Ramos (cell line): ENCODE data around the gene SPATA24.

Source experiments
- in situ Hi-C: fragments of 300-500 bp; cut with MboI; formaldehyde crosslinking; loops from one replicate; pipeline ENCODE4 v1.14.3; 2022; ENCODE audit warnings: low sequenced_read_pairs; ENCODE audit not compliant: unreplicated experiment

Gene SPATA24

DNA sequence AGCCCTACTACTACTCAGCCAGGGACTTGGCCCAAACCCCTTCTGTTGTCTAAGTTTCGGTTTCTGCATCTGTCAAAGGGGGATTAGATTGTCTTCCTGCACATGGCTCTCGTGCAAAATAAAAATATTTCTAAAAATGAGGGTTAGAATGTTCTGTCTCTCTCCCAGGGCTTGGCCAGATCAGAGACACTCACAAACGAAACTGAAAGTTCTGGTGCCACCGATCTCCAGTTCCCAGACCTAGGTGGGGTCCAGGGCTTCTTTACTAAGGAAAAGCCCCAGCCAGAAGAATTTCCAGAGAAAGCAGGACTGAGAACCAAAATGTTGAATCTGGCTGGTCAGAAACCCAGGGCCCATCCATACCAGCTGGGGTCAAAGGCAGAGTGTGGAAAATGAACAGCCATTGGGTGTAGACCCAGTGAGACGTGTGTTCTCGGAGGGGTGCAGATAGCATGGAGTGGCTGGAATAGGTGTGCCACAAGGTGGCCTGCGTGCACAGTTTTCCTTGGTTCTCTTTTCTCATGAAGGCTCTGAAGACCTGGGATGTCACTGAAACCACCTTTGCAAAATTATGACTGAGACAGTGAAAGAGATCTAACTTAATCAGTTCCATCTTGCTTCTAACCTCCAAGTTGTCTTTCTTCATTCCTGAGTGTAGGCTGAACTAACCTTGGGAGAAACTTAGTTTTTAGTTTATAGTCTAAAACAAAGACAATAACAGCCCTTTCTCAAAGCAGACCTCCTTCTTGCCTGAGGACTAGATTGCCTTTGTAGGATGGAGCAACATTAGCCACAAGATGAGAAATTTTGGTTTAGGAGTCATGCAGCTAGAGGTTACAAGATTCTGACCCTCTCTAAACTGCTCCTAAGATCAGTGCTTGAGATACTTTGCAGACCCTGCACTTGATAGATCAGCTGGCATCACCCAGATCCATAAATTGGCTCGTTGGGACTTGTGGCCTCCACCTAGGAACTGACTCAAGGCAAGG lies 18.5 kb downstream of the SPATA24 start:
- in situ Hi-C loops, result no loop called here

DNA sequence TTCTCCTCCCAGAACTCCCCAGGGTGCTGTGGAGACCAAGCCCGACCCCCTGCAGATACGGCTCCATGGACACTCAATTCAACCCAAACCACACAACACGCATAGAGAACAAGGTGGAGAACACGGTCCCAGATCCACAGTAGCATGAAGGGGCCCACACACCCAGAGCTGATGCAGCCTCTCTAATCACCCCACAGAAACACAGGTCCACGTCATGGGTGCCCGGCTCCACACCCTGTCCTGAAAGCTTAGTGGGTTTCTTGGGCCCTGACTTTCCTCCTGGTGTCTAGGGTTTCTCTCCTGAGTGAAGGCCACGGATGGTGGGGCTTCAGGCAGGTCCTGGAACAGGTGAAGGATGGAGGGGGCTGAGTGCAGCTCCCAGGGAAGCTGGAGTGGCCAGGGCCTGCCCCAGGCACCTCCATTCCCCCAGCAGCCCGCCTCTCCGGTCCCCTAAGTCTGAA lies 19.3 kb downstream of the SPATA24 start:
- in situ Hi-C loops, result no loop called here

DNA sequence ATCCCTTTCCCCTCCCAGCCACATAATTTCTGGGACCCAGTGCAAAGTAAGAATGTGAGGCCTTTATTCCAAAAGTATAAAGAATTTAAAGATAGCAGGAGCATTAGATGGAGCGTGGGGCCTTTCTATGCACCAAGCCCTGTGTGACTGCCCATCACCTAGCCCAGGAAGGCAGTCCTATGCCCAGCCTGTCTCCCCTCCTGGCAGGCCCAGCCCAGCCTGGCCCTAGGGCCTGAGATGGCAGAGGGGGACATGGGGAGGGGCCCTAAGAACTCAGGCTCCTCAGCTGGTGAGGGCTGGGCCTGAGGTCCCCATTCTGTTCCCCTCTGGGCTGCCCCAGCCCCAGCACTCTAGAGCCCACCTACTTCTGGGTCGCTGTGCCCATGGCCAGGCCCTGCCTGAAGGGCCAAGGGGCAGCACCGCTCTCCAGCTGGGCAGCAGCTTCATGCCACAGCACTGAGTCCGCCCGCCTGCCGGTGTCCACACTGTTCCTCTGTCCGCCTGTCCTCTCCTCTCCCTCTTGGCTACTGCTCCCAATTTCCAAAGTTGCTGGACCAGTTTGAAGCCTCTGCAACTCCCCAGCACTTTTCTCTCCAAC lies 19.8 kb downstream of the SPATA24 start:
- in situ Hi-C loops, result no loop called here

DNA sequence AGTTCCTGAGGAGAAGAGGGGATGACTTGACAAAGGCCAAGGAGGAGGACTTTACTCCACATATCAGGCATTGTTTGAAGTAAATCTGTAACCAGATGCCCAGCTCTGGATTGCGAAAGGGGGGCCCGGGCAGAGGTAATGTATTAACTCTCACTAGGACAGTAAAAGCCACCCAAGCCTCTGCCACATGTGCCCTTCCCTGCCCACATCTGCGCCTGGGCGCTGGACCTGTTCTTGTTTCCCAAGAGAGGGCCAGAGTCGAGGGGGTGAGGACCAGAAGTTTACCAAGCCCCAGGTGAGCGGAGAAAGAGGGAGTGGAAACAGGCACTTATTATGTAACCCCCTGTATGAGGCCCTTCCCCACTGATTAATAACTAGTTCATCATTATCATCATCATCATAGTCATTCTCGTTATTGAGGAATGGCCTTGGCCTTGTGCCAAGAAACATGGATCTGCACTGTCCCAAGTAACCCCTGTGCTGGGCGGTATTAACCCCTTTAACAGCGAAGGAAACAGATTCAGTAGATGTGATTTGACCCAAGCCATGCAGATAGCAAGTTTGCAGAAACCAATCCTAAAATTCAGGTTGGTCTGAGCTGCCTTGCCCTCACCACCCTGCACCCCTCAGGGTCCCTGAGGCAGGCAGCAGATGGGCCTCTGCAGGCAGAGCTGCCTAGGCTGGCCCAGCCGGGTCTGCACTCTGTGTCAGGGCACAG lies 20.5 kb downstream of the SPATA24 start, which contains the start of gene SLC23A1:
Gene SLC23A1 (minus strand): TSS at position 23 of the 718 bp plus-strand sequence. CDS start 44 bp downstream, outside the sequence.
- in situ Hi-C loops, result no loop called here

DNA sequence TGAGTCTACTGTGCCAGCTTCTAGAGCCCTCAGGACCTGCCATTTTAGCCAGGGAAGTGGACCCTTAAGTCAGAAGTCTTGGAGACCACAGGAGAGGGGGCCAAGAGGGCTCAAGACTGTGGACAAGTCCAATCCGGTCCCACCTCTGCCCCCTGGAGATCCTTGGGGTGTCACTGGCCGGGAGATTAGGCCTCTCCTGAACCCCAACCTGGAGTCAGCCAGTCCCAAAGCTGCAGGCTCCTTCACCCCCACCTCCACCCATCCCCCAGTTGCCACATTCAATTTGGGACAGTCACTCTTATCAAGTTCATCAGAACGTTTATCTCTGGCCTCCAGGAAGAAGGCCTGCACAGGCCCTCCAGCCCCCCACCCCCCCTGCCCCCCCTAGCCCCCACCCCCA lies 21.1 kb downstream of the SPATA24 start:
- in situ Hi-C loops, result no loop called here

DNA sequence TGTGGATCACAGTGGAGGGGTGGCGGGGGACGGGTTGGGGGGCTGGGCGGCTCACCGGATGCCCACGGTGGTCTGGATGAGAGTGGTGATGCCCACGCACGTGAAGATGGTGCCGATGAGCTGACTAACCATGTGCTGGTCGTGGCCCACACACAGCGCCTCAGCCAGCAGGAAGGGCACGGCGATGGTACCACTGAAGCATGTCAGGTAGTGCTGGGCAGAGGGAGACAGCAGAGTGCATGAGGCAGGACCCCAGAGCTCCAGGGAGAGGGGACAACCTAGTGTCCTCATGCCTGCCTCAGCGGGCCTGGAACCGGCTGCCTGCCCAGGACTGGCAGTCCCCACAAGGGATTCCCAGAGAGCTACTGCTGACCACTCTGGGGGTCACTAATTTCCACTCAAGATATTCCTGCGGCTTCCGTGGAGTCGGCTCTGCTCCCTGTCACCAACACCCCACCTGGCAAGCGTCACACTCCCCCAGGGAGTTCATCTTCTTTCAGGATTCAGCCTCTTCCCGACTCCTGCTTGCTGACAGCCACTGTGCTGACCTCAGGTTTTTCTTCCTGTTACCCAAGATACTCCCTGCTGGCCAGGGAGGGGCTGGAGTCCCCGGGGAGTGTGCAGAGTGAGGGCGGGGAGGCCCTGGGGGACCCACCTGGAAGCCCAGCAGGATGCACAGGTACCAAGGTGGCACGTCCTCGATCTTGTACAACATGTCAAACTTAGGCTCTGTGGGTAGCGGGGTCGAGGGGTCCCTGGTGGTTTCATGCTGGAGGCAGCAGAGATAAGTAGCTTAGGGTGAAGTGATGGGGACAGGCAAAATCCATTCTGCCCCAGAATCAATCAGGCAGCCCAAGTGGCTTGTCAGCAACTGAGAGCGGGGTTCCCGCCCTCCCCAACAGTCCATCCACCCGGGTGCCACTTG lies 21.8 kb downstream of the SPATA24 start:
- in situ Hi-C loops, result no loop called here

DNA sequence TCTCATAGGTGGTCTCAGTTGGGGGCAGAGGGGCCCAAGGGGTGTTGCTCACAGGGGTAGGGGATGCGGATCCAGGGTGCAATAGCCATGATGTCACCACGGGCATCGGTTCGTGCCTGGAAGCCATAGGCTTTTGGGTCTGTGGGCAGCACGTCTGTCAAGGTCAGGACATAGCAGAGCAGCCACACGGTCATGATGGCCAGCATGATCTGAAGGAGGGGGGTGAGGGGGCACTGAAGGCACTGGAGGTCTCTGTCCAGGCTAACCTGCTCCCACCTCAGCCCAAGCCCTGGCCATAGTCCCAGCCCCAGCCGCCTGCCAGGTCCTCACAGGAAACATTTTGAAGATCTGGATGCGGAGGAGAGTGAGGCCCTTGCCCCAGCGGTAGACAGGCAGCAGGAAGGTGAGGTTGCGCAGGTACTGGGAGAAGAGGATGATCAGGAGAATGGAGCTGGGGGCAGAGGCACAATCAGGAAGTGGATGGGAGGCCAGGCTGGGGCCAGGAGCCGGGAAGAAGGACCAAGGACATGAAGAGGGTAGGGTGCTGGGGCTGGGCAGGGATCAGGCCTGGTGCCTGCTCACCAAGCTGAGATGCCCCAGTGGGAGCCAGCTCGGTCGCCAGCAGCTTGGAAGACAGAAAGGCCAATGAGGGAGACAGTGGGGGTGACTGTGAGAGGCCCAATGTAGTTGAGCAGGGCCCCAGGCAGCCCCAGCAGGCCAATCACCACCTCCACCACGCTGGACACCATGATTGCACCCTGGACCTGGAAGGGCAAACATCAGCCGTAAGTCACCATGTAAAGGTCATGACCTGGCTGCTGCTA lies 24.1 kb downstream of the SPATA24 start:
- in situ Hi-C loops, result no loop called here

DNA sequence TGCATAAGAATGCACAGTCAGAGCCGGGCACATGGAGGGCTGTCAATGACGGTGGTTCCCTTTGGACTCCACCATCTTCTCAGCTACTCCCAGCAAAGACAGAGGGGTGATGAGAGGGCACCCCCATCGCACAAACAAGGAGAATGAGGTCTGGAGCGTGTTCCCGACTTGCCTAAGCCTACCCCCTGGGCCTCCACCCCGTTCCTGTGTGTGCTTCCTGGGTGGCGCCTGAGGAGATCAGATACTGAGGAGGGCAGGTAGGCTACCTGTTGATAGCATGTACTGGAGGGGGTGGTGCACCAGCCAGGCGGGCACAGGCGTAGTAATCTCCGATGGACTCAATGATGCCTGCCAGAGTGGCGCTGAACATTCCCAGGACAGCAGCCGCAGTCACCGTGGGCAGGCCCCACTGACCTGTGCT lies 24.9 kb downstream of the SPATA24 start:
- in situ Hi-C loops, result no loop called here

DNA sequence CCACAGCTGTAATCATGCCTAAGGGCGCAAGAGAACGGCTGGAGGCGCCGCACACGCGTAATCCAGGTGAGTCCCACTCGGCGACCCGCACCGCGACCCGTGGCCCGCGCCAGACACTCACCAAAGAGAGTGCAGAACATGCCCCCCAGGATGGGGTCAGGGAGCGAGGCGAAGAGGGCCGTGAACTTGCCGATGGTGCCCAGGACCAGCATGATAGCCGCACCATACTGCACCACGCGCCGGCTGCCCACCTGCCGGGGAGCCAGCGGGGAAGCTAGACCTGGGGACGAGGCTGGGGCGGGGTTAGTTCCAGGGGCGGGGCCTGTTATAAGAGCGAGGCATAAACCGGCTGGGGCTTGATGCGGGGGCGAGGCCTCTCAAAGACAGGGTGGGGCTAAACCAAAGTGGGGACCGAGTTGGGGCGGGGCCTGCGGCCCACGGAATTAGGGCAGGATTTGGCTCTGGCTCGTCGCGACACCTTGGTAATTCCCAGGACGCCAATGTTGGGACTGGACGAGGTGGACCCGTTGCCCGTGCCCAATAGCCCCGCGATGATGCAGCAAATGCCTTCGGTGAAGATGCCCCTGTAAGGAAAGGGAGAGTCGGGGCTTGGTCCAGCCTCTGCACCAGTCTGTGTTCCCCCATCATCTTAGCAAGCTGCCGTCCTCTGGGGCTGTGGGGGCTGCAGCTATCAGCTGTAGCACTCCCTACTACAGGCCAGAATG lies 25.6 kb downstream of the SPATA24 start:
- in situ Hi-C loops, result no loop called here

DNA sequence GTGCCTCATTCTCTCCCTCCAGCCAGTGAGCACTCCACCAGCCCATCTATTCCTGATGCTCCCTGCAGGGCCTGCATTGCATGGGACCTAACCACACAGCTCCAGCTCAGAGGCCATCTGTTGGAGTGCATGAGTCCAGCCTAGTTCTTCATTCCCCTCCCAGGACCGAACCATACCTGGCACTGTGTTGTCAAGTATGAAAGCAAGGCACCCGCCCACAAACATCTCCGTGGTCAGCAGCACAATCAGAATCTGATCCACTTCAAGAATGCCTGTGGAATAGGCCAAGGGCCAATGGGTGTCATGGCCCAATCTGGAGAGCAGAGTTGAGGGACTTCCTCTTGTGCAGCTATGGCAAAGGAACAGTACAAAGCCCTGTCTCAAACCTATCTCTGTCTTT lies 26.7 kb downstream of the SPATA24 start:
- in situ Hi-C loops, result no loop called here

DNA sequence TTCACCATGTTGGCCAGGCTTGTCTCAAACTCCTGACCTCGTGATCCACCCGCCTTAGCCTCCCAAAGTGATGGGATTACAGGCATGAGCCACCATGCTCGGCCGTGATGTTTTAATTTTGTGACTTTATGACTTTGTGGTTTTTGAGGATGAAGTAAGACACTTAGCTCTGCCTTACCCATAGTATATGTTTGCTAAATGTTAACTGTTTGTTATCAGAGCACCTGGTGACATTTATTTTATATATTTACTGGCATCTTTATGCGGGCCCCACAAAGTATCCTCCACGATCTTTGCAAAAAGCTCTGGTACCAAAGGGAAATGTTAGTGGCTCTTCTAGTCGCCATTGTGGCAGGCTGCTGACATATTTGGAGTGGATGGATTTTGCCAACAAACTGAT lies 27.5 kb downstream of the SPATA24 start:
- in situ Hi-C loops, result no loop called here

DNA sequence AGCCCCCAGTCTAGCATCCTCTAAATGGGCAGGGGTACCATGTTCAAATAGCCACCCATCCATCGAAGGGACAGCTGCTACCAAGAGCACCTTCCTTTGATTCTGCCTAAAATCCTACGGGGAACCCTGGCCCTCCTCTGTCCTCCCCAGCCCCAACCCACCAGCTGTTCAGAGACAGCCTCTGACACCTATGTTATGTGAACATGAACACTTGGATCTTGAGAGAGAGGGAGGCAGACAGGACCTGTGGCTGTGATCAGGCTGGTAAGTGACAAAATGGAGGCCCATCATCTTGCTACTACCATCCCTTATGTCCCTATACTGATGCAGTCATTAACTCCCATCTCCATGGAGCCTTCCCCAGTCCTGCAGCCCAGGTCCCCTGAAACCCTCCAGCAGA lies 29.0 kb downstream of the SPATA24 start:
- in situ Hi-C loops, result no loop called here

DNA sequence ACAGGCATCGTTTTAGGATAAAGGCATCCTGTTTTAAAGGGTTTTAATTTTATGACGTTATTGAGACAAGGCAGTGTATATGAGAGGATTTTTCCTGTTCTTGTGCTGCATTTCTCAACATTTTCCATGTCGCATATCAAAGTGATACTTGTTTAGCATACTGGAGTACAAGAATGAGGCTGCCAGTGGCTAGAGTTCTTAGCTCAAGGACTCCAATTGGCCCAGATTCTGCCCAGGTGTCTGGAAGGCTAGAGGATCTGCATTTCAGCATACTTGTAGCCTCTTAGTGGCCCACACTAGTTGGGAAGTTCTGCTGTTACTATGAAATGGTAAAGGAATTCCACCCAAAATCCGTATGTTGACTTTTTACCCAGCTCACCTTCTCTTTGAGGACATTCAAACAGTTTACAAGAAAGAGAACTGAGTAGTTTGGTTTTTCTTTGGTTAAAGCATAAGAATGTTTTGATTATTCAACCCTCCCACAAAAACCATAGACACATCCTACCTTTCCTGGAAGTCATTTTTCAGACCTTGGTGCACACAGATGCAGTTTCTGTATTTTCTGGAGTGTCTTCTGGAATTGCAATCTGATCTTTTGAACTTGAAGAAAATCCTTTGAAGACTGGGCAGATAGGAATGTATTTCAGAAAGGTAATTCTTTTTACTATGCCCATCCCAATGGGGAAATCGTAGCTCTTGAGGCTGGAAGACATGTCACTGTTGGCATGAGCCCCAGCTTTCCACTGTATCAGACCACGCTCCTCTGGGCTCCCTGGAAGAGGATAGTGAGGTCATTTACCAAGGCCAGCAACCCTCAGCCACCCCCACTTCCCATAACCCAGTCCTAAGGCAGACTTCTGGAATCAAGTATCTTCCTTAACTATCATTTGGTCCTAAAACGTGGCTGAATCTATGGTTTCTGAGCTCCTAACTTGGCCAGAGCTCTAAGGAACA lies 32.1 kb downstream of the SPATA24 start:
- in situ Hi-C loops, result no loop called here

DNA sequence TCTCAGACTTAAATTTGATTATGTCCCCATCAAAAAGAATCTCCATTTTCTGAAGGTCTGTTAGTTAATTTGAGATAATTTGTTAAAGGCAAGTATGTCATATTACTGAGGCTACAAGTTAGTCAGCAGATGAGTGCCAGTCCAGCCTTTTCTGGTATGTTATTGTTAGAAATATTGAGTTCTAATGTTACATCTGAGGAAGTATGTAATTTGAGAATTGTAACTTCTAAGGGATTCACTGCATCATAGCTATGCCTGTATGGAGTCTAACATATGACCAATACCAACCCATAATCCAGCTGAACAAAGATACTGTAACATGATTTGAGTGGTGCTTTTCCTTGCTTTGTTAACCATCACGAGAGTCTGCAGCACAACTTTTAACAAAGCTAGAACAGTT lies 34.7 kb downstream of the SPATA24 start:
- in situ Hi-C loops, result no loop called here

DNA sequence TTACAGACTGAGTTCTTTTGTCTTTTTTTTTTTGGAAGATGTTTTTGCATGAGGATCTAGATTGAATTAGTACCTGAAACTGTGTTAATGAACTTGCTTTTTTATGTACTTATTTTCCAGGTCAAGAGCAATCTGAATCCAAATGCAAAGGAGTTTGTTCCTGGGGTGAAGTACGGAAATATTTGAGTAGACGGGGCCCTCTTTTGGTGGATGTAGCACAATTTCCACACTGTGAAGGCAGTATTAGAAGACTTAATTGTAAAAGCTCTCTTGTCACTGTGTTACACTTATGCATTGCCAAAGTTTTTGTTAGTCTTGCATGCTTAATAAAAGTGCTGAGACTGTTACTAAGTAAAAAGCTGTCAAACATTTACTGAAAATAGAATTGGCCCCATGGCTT lies 35.3 kb downstream of the SPATA24 start:
- in situ Hi-C loops, result no loop called here

DNA sequence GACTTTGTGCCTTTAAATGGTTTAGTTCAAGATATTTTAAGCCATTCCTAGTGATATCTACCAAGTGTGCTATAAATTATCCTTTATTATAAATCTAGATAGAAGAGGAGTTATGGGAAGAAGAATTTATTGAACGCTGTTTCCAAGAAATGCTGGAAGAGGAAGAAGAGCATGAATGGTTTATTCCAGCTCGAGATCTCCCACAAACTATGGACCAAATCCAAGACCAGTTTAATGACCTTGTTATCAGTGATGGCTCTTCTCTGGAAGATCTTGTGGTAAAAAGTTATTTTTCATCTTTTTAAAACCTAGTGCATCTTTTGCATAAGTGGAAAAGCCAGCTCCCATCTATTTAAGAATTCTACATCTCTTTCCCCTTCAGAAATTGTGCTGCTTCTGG lies 39.4 kb downstream of the SPATA24 start:
- in situ Hi-C loops, result no loop called here

DNA sequence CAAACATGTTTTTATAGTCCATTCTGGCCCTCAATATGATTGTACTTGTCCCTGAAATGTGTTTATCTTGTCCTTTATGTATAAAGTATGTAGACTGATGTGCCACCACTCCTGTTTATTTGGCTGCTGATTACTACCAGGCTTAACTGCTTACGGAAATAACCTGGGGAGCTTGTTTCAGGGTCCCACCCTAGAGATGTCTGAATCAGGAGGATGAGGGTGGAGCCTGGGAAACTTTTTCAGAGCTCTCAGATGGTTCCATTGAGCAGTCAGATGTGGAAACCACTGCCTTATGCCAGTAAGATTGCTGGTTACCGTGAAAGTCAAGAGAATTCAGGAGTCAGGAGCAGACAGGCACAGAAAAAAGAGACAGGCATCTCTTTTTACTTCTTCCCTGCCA lies 40.0 kb downstream of the SPATA24 start:
- in situ Hi-C loops, result no loop called here
